Naive B cell (primary cell): ENCODE data around the gene TADA3. TPM values are rescaled to one million over a fixed set of nuclear protein-coding genes. Genes with fewer than 3 reads are reported as not detected.
"Not testable (repeated sequence)": the region's sequence is repeated elsewhere in the genome, so short reads cannot be mapped to it uniquely, and the experiment has no call there.

Source experiments
- ATAC-seq, 2 donors: fragments of 150-1000 bp; cut with Tn5 transposase; 2 replicates each; pipeline ENCODE4 v1.10.0; 2021; ENCODE audit warnings: low read depth in 2 of 2, mild to moderate bottlenecking in 2 of 2, moderate library complexity in 2 of 2
- DNase-seq: peaks from one replicate; pipeline ENCODE4 v3.0.0; 2022
- H3K27ac Mint-ChIP-seq, 6 donors: one replicate each; pipeline ENCODE4 v1.8.0; 2020 to 2022; ENCODE audit warnings: mild to moderate bottlenecking in 6 of 6, mixed read lengths in 6 of 6, moderate library complexity in 5 of 6, inconsistent platforms in 2 of 6
- H3K27me3 Mint-ChIP-seq, 3 donors: one replicate each; pipeline ENCODE4 v1.8.0; 2021 to 2022; ENCODE audit warnings: mixed read lengths in 3 of 3, mild to moderate bottlenecking in 1 of 3
- H3K36me3 Mint-ChIP-seq, 2 donors: one replicate each; pipeline ENCODE4 v1.8.0; 2020 to 2022; ENCODE audit warnings: mixed read lengths in 2 of 2, inconsistent platforms in 1 of 2, mild to moderate bottlenecking in 1 of 2
- H3K4me1 Mint-ChIP-seq, 3 donors: one replicate each; pipeline ENCODE4 v1.8.0; 2020 to 2022; ENCODE audit warnings: mixed read lengths in 3 of 3, inconsistent platforms in 1 of 3, mild to moderate bottlenecking in 1 of 3, moderate library complexity in 1 of 3
- H3K4me3 Mint-ChIP-seq, 8 donors: one replicate each; pipeline ENCODE4 v1.8.0; 2020 to 2022; ENCODE audit warnings: mild to moderate bottlenecking in 8 of 8, mixed read lengths in 8 of 8, moderate library complexity in 8 of 8, inconsistent platforms in 2 of 8
- H3K9me3 Mint-ChIP-seq, 7 donors: one replicate each; pipeline ENCODE4 v1.8.0; 2020 to 2022; ENCODE audit warnings: mixed read lengths in 7 of 7, mild to moderate bottlenecking in 5 of 7, inconsistent platforms in 2 of 7, moderate library complexity in 1 of 7
- polyA plus RNA-seq, 6 donors: library from polyadenylated mRNA; unstranded; fragments of 300-500 nt; fragmentation: Illumina TruSeq; gene quantifications; one replicate each; pipeline ENCODE4 v1.2.3, GENCODE V29; 2021; ENCODE audit warnings: low read depth in 6 of 6

Gene TADA3
- polyA plus RNA-seq, 6 donors from 2014 or later = 39.7 to 67.1 (median 45.6) TPM

DNA sequence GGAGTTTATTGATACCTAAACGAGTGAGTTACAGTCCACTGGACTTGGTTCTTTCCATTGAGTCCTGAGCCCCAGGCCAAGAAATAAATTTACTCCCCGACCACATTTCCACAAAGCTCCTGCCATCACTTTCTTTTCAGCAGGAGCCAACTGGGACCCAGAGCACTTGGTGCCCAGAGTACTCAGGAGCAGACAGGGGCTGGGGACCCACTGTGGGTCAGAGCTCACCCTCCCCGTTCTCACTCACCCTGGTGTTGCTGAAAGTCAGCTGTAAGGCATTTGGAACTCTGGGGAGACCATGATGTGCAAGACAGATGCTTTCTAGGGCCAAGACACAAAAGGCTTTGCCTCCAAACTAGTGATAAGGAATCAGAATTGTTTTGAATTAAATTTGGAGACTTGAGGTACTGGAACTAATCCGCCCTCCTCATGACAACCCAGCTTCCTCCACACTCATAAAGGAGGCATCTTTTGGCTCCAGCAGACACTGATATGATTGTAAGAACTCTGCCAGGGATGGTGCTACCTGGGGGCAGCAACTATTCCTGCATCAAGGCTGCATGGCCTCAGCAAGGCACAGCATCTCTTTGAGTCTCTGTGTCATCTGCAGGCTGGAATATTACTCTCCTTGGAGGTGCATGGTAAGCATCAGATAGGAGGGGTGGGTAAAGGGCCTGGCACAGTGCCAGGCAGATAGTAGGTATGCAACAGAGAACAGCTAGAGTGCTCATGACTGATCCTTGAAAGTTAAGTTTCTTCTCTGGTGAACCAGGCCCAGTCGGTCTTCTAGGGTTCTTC, 15.2 kb downstream of the TADA3 start:
- H3K4me3 Mint-ChIP-seq = peak overlapping the region in 1 of 8 donors; percentile 2
- no peak overlapping the region for H3K27ac Mint-ChIP-seq
- no peaks in the 10 kb centered on the region for H3K27me3 Mint-ChIP-seq
- H3K36me3 Mint-ChIP-seq = no peaks in the 10 kb centered on the region
- ATAC-seq (no peak), DNase-seq (no peak)
- peaks cover 36 to 62% (median 51%) of the 10 kb centered on the region in 3 donors for H3K4me1 Mint-ChIP-seq
- no peaks in the 10 kb centered on the region for H3K9me3 Mint-ChIP-seq

GRCh38 chr3:9771007-9771406, 21.3 kb downstream of the TADA3 start:
- Mint-ChIP-seq H3K27ac (peak overlapping the region in 1 of 6 donors; percentile 57), H3K27me3 (peaks cover 0 to 17% (median 11%) of the 10 kb centered on the region in 3 donors), H3K4me1 (peaks cover 37 to 45% (median 39%) of the 10 kb centered on the region in 3 donors), H3K4me3 (peak overlapping the region in 7 of 8 donors; percentile 42 to 85 (median 75))
- ATAC-seq, H3K9me3 Mint-ChIP-seq, H3K36me3 Mint-ChIP-seq, DNase-seq: not testable (repeated sequence)

GRCh38 chr3:9770276-9770812, 21.9 kb downstream of the TADA3 start:
- H3K4me1 Mint-ChIP-seq = peaks cover 36 to 43% (median 40%) of the 10 kb centered on the region in 3 donors
- DNase-seq = no peak
- H3K4me3 Mint-ChIP-seq = peak overlapping the region in 7 of 8 donors; percentile 59 to 85 (median 75)
- ATAC-seq = no peak
- peak overlapping the region in 1 of 6 donors; percentile 44 for H3K27ac Mint-ChIP-seq
- no peaks in the 10 kb centered on the region for H3K36me3 Mint-ChIP-seq
- H3K27me3 Mint-ChIP-seq = peaks cover 0 to 17% (median 11%) of the 10 kb centered on the region in 3 donors
- no peaks in the 10 kb centered on the region for H3K9me3 Mint-ChIP-seq

DNA sequence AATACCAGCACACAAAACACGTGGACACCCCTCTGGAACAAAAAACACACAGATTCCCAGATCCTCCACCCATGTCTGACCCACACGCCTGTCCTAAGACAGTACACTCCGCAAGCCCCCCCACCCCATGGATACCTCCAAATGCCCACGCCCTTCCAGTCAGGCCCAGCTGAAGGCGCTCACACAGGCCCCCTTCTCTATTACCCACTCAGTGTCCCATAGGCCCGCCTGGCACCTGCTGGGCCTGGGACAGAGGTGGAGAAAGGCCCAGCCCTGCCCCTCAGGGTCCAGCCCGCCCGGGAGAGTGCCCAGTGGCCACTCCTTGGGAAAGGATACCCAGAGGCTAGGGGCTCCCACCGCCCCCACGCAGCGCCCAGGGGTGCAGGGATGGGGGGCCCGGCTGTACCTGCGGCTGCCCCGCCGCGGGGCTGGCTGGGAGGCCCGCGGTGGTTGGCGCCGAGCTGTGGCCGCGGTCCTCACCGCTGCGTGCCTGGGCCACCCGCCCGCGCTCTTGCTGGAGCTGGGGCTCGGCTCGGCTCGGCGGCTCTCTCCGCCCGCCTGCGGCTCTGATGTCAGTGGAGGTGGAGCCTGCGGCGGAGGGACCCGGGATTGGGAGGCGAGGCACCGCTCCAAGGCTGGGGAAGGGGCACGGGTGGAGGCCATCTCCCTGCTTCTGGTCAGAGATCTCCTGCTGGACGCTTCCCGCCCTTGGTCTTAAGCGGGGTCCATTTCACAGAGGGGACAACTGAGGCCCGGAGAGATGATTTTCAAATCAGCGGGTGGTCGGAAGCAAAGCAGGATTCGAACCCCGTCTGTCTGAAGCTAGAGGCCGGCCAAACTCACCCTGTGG, 22.6 kb downstream of the TADA3 start, which contains the start of gene CAMK1:
Gene CAMK1 (minus strand): TSS at position 522 of the 850 bp plus-strand sequence. CDS start 2,198 bp downstream, outside the sequence.
- peak; percentile 92 to 95 for ATAC-seq
- no peak for DNase-seq
- Mint-ChIP-seq H3K4me3 (peak within 1 kb of the TSS; percentile 64 to 93 (median 75)), H3K27me3 (peaks cover 0 to 17% (median 11%) of the 10 kb centered on the region in 3 donors), H3K9me3 (no peaks in the 10 kb centered on the region), H3K4me1 (peaks cover 34 to 43% (median 40%) of the 10 kb centered on the region in 3 donors), H3K27ac (peak within 1 kb of the TSS in 4 of 6 donors; percentile 22 to 57 (median 40)), H3K36me3 (no peaks in the 10 kb centered on the region)

- Mint-ChIP-seq H3K36me3 (no peaks in the 10 kb centered on the region), H3K4me3 (peak overlapping the region; percentile 38 to 93 (median 70)), H3K4me1 (peaks cover 34 to 43% (median 40%) of the 10 kb centered on the region in 3 donors), H3K27ac (peak overlapping the region in 3 of 6 donors; percentile 22 to 36 (median 28)), H3K27me3 (peaks cover 0 to 17% (median 11%) of the 10 kb centered on the region in 3 donors), H3K9me3 (no peaks in the 10 kb centered on the region)
- ATAC-seq = no peak
- no peak for DNase-seq
Observed at GRCh38 chr3:9769012-9769411, 23.3 kb downstream of the TADA3 start.

DNA sequence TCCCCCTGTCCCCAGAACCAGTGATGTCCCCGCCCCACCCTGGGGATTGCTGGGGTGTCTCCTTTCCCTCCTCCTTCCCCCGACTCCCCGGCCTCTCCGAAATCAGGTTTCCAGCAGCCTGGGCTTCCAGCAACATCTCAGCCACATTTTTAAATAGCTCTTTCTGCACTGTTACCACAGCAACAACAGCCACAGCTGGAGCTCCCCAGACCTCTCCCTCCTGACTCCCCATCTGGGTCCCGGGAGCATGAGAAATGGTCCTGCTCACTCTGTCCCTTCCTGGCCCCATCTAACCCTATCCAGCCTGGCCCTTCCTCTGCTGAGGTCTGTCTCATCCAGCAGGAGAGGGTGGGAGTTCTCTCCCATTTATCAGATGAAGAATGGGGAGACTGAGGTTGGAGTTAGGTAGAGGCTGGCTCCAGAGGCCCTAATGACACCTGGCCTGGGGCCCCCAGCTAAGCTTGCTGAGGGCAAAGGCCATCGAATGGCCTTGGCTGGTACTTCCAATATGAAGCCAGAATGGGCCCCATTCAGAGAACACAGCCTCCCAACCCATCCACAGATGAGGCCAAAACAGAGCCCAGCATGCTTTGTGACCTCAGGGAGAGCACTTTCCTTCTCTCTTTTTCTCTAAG, 24.0 kb downstream of the TADA3 start:
- Mint-ChIP-seq H3K4me3 (peak overlapping the region in 3 of 8 donors; percentile 44 to 93 (median 70)), H3K27me3 (peaks cover 0 to 17% (median 11%) of the 10 kb centered on the region in 3 donors), H3K9me3 (no peaks in the 10 kb centered on the region), H3K36me3 (no peaks in the 10 kb centered on the region), H3K27ac (peak overlapping the region in 3 of 6 donors; percentile 15 to 76 (median 53)), H3K4me1 (peaks cover 34 to 43% (median 40%) of the 10 kb centered on the region in 3 donors)
- DNase-seq = no peak
- no peak for ATAC-seq

GRCh38 chr3:9767418-9767817, 24.9 kb downstream of the TADA3 start:
- peaks cover 34 to 43% (median 40%) of the 10 kb centered on the region in 3 donors for H3K4me1 Mint-ChIP-seq
- DNase-seq = no peak
- peak overlapping the region in 1 of 6 donors; percentile 14 for H3K27ac Mint-ChIP-seq
- no peaks in the 10 kb centered on the region for H3K9me3 Mint-ChIP-seq
- no peaks in the 10 kb centered on the region for H3K36me3 Mint-ChIP-seq
- no peak for ATAC-seq
- peak overlapping the region in 1 of 8 donors; percentile 53 for H3K4me3 Mint-ChIP-seq
- H3K27me3 Mint-ChIP-seq = peaks cover 0 to 17% (median 11%) of the 10 kb centered on the region in 3 donors

GRCh38 chr3:9765865-9766264, 26.4 kb downstream of the TADA3 start:
- peaks cover 3 to 5% of the 10 kb centered on the region in 2 donors for H3K36me3 Mint-ChIP-seq
- no peak for DNase-seq
- H3K27ac Mint-ChIP-seq = peak overlapping the region in 1 of 6 donors; percentile 65

DNA sequence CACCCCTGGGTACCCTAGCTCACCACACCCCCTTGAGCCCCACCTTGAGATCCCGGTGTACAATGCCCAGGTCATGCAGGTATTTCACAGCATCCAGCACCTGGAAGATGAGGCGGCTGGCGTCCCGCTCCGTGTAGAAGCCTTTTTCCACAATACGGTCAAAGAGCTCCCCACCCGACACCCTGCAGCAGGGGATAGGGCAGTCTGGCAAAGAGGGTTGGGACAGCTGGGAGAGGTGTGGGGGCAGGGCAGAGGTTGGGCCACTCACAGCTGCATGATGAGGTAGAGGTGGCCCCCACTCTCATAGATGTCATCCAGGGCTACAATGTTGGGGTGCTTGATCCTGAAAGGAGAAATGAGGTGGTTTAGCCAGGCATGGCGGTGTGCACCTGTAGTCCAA, 29.4 kb downstream of the TADA3 start:
- H3K4me1 Mint-ChIP-seq = peaks cover 13 to 21% (median 18%) of the 10 kb centered on the region in 3 donors
- ATAC-seq = no peak
- peaks cover 14 to 17% of the 10 kb centered on the region in 2 donors for H3K36me3 Mint-ChIP-seq
- no peak for DNase-seq
- H3K27ac Mint-ChIP-seq = no peak overlapping the region
- no peaks in the 10 kb centered on the region for H3K27me3 Mint-ChIP-seq
- H3K9me3 Mint-ChIP-seq = no peaks in the 10 kb centered on the region
- H3K4me3 Mint-ChIP-seq = no peak overlapping the region

More at GRCh38 chr3:9765865-9766264, 26.4 kb downstream of the TADA3 start:
- H3K27me3 Mint-ChIP-seq = peaks cover 0 to 16% (median 8%) of the 10 kb centered on the region in 3 donors
- H3K4me3 Mint-ChIP-seq = no peak overlapping the region
- H3K9me3 Mint-ChIP-seq = no peaks in the 10 kb centered on the region
- H3K4me1 Mint-ChIP-seq = peaks cover 33 to 43% (median 40%) of the 10 kb centered on the region in 3 donors
- no peak for ATAC-seq

- Mint-ChIP-seq H3K27me3 (no peaks in the 10 kb centered on the region), H3K27ac (peak overlapping the region in 1 of 6 donors; percentile 24), H3K4me1 (peaks cover 3 to 15% (median 12%) of the 10 kb centered on the region in 3 donors), H3K9me3 (no peaks in the 10 kb centered on the region), H3K36me3 (peaks cover 17 to 18% of the 10 kb centered on the region in 2 donors), H3K4me3 (peak overlapping the region in 1 of 8 donors; percentile 55)
- ATAC-seq (no peak), DNase-seq (no peak)
Observed at GRCh38 chr3:9761919-9762318, 30.4 kb downstream of the TADA3 start.

- ATAC-seq (no peak), DNase-seq (no peak)
- Mint-ChIP-seq H3K27me3 (no peaks in the 10 kb centered on the region), H3K4me3 (peak overlapping the region in 1 of 8 donors; percentile 22), H3K4me1 (peaks cover 0 to 17% (median 11%) of the 10 kb centered on the region in 3 donors), H3K36me3 (peaks cover 17 to 25% of the 10 kb centered on the region in 2 donors), H3K9me3 (no peaks in the 10 kb centered on the region), H3K27ac (peak overlapping the region in 2 of 6 donors; percentile 16 to 19)
Observed at GRCh38 chr3:9760779-9761505, 31.3 kb downstream of the TADA3 start.

GRCh38 chr3:9757427-9757826, 34.8 kb downstream of the TADA3 start:
- Mint-ChIP-seq H3K9me3 (no peaks in the 10 kb centered on the region), H3K4me3 (no peak overlapping the region), H3K36me3 (peaks cover 17 to 40% of the 10 kb centered on the region in 2 donors), H3K27me3 (no peaks in the 10 kb centered on the region), H3K27ac (peak overlapping the region in 1 of 6 donors; percentile 65), H3K4me1 (peaks cover 22 to 26% (median 24%) of the 10 kb centered on the region in 3 donors)
- ATAC-seq (no peak), DNase-seq (no peak)
